Common myeloid progenitor, CD34-positive (primary cell): ENCODE results near the gene SBF2.
A peak's percentile ranks its signal among the peaks of the same experiment; 100 is the strongest.

Experiments used
- CTCF ChIA-PET: fragments of 350-600 bp; sonication (Branson Sonifier 250); formaldehyde crosslinking; loops from one replicate; lab custom pipeline; 2021; ENCODE audit warnings: antibody characterized with exemption; lab: Charles Lee
- POLR2A ChIA-PET: fragments of 350-600 bp; sonication (Branson Sonifier 250); formaldehyde crosslinking; loops from one replicate; lab custom pipeline; 2021; ENCODE audit warnings: antibody characterized with exemption; lab: Charles Lee
- DNase-seq, 3 donors: peaks; one replicate each; pipeline versions ENCODE4 v3.0.0 to v3.0.0-alpha.2; 2013
- H3K27ac ChIP-seq, 2 experiments: 1 replicate in 1 of 2; 2 replicates in 1 of 2; pipeline ENCODE4 v1.7.0; 2013; ENCODE audit warnings: inconsistent platforms in 2 of 2, low read length in 2 of 2, mild to moderate bottlenecking in 2 of 2, low read depth in 1 of 2, moderate library complexity in 1 of 2; ENCODE audit not compliant: severe bottlenecking in 2 of 2, insufficient read depth in 1 of 2, poor library complexity in 1 of 2
- H3K27me3 ChIP-seq, 5 experiments: replicated peaks in 2 of 5; 1 replicate in 3 of 5; 2 replicates in 2 of 5; pipeline versions ENCODE4 v1.6.1 to v1.7.0; 2013; ENCODE audit warnings: low read length in 4 of 5, mild to moderate bottlenecking in 2 of 5, moderate library complexity in 2 of 5, inconsistent platforms in 1 of 5; ENCODE audit not compliant: insufficient read depth in 5 of 5, control insufficient read depth in 4 of 5
- H3K36me3 ChIP-seq, 4 experiments: 1 replicate in 2 of 4; 2 replicates in 2 of 4; pipeline versions ENCODE4 v1.6.1 to v1.7.0; 2013; ENCODE audit warnings: low read length in 3 of 4, control low read depth in 1 of 4, mild to moderate bottlenecking in 1 of 4; ENCODE audit not compliant: control insufficient read depth in 4 of 4, insufficient read depth in 4 of 4
- H3K4me1 ChIP-seq, 4 experiments: 1 replicate in 3 of 4; 2 replicates in 1 of 4; pipeline versions ENCODE4 v1.6.1 to v1.7.1; 2013; ENCODE audit warnings: low read length in 3 of 4, mild to moderate bottlenecking in 3 of 4, control low read depth in 1 of 4, inconsistent platforms in 1 of 4, moderate library complexity in 1 of 4; ENCODE audit not compliant: control insufficient read depth in 4 of 4, insufficient read depth in 4 of 4; ENCODE audit errors: control extremely low read depth in 1 of 4
- H3K4me3 ChIP-seq, 7 experiments: 1 replicate in 4 of 7; 2 replicates in 3 of 7; pipeline versions ENCODE4 v1.5.1 to v1.7.0; 2013; ENCODE audit warnings: mild to moderate bottlenecking in 7 of 7, low read length in 6 of 7, moderate library complexity in 6 of 7, inconsistent platforms in 2 of 7, low read depth in 2 of 7, control low read depth in 1 of 7; ENCODE audit not compliant: insufficient read depth in 4 of 7, control insufficient read depth in 1 of 7; ENCODE audit errors: extremely low read depth in 1 of 7
- H3K9me3 ChIP-seq, 5 experiments: 1 replicate in 4 of 5; 2 replicates in 1 of 5; pipeline versions ENCODE4 v1.6.1 to v1.7.1; 2013; ENCODE audit warnings: low read length in 4 of 5, mild to moderate bottlenecking in 2 of 5, inconsistent platforms in 1 of 5, low read depth in 1 of 5, moderate library complexity in 1 of 5; ENCODE audit not compliant: control insufficient read depth in 4 of 5, insufficient read depth in 2 of 5; ENCODE audit errors: control extremely low read depth in 1 of 5
- WGBS: methylation state at CpG from one replicate; pipeline ENCODE4 v1.1.5; 2013; ENCODE audit not compliant: insufficient coverage; 5-methylcytosine and 5-hydroxymethylcytosine counted together

Gene SBF2

DNA sequence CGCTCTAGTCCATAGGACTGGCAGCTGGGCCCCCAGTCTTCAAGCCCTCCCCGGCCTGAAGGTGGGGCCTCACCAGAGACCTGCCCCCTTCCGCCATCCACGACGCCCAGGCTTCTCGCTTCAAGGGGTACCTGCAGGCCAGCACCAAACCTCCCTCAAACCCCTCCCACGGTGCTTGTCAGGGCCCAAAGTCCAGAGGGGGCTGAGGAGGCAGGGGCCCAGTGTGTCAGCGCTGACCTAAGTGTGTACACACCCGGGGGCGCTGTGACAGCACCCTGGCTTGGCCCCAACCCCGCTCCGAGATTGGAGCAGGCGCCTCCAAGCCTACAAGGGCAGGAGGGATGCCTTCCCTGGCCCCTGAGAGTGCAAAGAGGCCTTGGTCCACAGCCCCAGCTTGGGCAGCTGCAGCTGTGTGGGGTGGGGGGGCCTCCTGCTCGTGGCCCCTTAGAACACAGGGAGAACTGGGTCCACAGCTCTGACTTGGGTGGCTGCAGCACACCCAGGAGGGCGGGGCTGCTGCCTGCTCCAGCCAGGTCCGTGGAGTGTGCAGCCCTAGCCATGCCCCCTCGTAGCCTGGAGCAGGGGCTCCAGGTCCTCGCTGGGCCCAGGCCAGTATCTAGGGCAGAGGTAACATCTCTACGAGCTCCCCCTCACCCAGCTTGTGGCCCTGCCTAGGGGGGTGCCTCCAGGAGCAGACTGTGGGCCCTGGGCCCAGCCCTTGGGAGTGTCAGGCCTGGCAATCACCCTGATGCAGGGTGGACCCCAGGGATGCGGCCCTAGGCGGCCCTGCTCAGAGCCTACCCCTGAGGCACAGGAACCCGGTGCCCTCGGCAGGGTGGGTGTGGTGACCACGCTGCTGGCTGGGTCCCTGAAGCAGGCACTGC lies 4.9 kb downstream of the SBF2 start:
- no peaks in the 10 kb centered on the region for H3K36me3 ChIP-seq
- no peaks in the 10 kb centered on the region for H3K9me3 ChIP-seq
- no peak overlapping the region for H3K27ac ChIP-seq
- H3K4me3 ChIP-seq, result no peak overlapping the region
- no peak for DNase-seq
- ChIA-PET POLR2A (no interaction called here), CTCF (interaction anchor here (1.2 to 1.6 kb wide), 7 partner anchors 12 to 80 kb away, joined by 3 to 12 read pairs (median 3); no protein-coding TSS in a partner anchor)
- H3K27me3 ChIP-seq, result no peaks in the 10 kb centered on the region
- 93% methylated on average over 15 of the region's 24 CpGs for WGBS
- H3K4me1 ChIP-seq, result peaks cover 8 to 53% (median 23%) of the 10 kb centered on the region in 4 experiments

DNA sequence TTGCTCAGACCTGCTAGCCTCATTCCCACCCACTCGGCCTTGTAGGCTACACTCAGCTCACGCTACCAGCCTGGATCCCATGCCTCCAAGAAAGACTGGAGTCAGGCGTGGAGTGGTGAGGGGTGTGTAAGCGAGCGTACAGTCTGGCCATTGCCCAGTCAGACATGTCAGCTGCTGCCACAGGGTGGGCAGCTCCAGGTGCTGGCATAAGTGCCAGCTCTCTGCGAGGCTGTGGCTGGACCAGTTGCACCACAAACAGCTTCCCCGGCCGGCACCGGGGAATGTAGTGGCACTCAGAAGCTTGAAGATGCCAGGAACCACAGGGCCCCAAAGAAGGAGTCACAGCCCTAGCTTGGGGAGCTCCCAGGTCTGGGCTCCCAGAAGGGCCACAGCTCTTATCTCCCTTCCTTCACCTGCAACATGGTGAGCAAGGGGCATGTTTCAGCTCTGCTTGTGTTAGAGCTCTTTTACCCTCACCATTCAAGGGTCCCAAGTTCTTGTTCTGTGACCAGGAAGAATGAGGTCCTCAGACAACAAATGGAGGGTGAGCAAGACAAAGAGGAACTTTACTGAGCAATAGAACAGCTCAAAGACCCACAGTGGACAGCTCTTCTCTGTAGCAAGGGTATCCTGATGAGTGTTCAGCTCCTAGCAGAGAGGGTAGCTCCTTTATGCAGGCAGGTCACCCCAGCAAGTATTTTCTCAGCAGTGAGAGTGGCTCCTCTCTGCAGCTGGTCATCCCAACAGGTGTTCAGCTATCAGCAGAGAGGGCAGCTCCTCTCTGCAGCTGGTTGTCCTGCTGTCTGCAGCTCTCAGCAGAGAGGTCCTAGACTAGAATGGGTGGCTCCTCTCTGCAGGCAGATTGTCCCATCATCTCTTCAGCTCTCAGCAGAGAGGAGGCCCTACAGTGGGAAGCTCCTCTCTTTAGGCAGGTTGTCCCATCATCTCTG lies 6.0 kb downstream of the SBF2 start:
- 56% methylated on average over 9 of the region's 9 CpGs for WGBS
- ChIA-PET CTCF (interaction anchor here (0.9 to 1.6 kb wide), 7 partner anchors 10 to 80 kb away, joined by 3 to 12 read pairs (median 5); no protein-coding TSS in a partner anchor), POLR2A (no interaction called here)
- no peak overlapping the region for H3K4me3 ChIP-seq
- no peaks in the 10 kb centered on the region for H3K9me3 ChIP-seq
- peaks cover 5 to 47% (median 18%) of the 10 kb centered on the region in 4 experiments for H3K4me1 ChIP-seq
- peak in 2 of 3 donors; percentile 72 to 87 for DNase-seq
- no peaks in the 10 kb centered on the region for H3K36me3 ChIP-seq
- H3K27me3 ChIP-seq, result no peaks in the 10 kb centered on the region
- H3K27ac ChIP-seq, result no peak overlapping the region

DNA sequence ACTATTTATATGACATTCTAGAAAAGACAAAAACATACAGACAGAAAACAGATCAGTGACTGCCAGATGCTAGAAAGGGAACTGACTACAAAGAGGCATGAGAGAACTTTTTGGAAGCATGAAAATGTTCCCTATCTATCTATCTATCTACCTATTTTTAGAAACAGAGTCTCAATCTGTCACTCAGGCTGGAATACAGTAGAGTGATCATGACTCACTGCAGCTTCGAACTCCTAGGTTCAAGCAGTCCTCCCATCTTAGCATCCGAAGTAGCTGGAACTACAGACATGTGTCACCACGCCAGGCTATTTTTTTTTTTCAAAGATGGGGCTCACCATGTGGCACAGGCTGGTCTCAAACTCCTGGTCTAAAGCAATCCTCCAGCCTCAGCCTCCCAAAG lies 6.9 kb downstream of the SBF2 start:
- peaks cover 0 to 40% (median 15%) of the 10 kb centered on the region in 4 experiments for H3K4me1 ChIP-seq
- CTCF ChIA-PET, result interaction anchor here (1.4 kb wide), 1 partner anchor 11 kb away, joined by 4 read pairs; no protein-coding TSS in a partner anchor
- 95% methylated on average over 3 of the region's 3 CpGs for WGBS

DNA sequence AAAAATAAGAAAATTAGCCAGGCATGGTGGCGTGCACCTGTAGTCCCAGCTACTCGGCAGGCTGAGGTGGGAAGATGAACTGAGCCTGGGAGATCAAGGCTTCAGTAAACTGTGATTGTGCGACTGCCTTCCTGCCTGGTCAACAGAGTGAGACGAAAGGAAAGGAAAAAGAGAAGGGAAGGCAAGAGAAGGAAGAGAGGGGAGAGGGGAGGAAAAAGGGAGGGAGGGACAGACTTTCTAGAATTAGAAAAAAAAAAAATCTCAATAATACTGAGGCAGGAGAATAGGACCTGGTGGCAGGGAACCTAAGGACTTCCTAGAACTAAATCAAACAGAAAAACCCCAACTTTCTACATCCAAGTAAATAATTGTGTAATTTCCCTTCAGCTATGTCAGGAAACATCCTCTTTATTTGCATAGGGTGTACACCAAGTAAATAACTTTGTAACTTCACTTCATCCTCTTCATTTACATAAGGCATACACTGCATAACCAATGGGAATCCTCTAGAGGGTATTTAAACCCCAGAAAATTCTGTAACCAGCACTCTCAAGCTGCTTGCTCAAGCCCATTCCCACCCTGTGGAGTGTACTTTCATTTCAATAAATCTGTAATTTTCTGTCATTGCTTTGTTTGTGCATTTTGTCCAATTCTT lies 8.7 kb downstream of the SBF2 start:
- POLR2A ChIA-PET, result interaction anchor here (0.7 kb wide), 1 partner anchor 75 kb away, joined by 3 read pairs; no protein-coding TSS in a partner anchor

More for the DNA sequence above, 6.9 kb downstream of the SBF2 start:
- Histone ChIP-seq H3K4me3 (no peak overlapping the region), H3K9me3 (no peaks in the 10 kb centered on the region), H3K27ac (no peak overlapping the region), H3K27me3 (no peaks in the 10 kb centered on the region), H3K36me3 (no peaks in the 10 kb centered on the region)
- POLR2A ChIA-PET, result interaction anchor here (0.6 kb wide), 1 partner anchor 31 kb away, joined by 6 read pairs; no protein-coding TSS in a partner anchor
- no peak for DNase-seq

DNA sequence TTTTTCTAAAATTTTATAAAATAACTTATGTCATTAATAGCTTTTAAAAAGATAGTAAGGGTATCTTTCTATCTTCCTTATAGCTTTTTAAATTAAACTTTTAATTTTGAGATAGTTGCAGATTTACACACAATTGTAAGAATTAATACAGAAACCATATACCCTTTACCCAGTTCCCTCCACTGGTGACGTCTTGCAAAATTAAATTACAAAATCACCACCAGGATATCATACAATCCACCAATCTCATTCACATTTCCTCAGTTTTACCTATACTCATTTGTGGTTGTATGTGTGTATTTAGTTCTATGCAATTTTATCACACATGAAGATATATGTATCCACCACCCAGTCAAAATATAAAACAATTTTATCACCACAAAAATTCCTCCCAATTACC lies 10.0 kb downstream of the SBF2 start:
- POLR2A ChIA-PET, result no interaction called here
- no CpG with 5 or more reads among the region's 1 CpG for WGBS
- Histone ChIP-seq H3K27ac (no peak overlapping the region), H3K4me3 (no peak overlapping the region), H3K4me1 (peaks cover 0 to 24% (median 12%) of the 10 kb centered on the region in 4 experiments), H3K9me3 (no peaks in the 10 kb centered on the region), H3K27me3 (no peaks in the 10 kb centered on the region), H3K36me3 (no peaks in the 10 kb centered on the region)
- no peak for DNase-seq
- CTCF ChIA-PET, result interaction anchor here (0.7 to 1.3 kb wide), 4 partner anchors 11 to 74 kb away, joined by 3 read pairs; no protein-coding TSS in a partner anchor

More for the DNA sequence above, 8.7 kb downstream of the SBF2 start:
- no peaks in the 10 kb centered on the region for H3K36me3 ChIP-seq
- DNase-seq, result peak in 1 of 3 donors; percentile 26
- H3K27ac ChIP-seq, result no peak overlapping the region
- CTCF ChIA-PET, result interaction anchor here (1.2 kb wide), 2 partner anchors 22 to 77 kb away, joined by 3 read pairs; no protein-coding TSS in a partner anchor
- H3K4me1 ChIP-seq, result peaks cover 0 to 36% (median 15%) of the 10 kb centered on the region in 4 experiments
- H3K9me3 ChIP-seq, result no peaks in the 10 kb centered on the region
- no peaks in the 10 kb centered on the region for H3K27me3 ChIP-seq
- WGBS, result 89% methylated on average over 4 of the region's 4 CpGs
- H3K4me3 ChIP-seq, result no peak overlapping the region

DNA sequence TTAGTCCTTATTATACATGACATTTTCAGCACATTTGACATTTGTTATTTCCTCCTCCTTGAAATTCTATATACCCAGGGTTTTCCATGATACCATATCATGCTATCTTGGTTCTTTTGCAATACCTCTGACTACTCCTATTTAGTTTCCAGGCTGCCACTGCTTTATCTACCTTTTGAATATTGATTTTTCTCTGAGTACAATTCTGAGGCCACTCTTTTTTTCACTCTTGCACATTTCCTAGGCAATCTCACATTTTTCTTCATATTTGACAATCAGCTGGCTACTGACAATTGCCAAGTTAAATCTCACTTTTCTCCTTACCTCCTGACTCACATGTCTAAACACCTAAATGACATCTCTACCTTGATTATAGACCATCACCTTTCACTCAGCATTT lies 11.9 kb downstream of the SBF2 start:
- no peaks in the 10 kb centered on the region for H3K9me3 ChIP-seq
- no peak for DNase-seq
- H3K36me3 ChIP-seq, result no peaks in the 10 kb centered on the region
- no peak overlapping the region for H3K27ac ChIP-seq
- peaks cover 0 to 7% (median 5%) of the 10 kb centered on the region in 4 experiments for H3K4me1 ChIP-seq
- no peak overlapping the region for H3K4me3 ChIP-seq
- no peaks in the 10 kb centered on the region for H3K27me3 ChIP-seq
- POLR2A ChIA-PET, result no interaction called here
- CTCF ChIA-PET, result interaction anchor here (2.4 kb wide), 1 partner anchor 17 kb away, joined by 5 read pairs; no protein-coding TSS in a partner anchor
